Trophoblast cell (in vitro differentiated cells and primary cell): ENCODE results near the gene PPL.

ENCODE experiments used
- DNase-seq, 2 donors: peaks; one replicate each; pipeline ENCODE4 v3.0.0-alpha.2; 2016
- H2AFZ ChIP-seq: 2 replicates; pipeline ENCODE4 v1.6.1; 2013; ENCODE audit warnings: low read length, moderate library complexity, mild to moderate bottlenecking; ENCODE audit not compliant: insufficient read depth, poor library complexity
- H2AK5ac ChIP-seq: 2 replicates; pipeline ENCODE4 v1.6.1; 2013; ENCODE audit warnings: mild to moderate bottlenecking, low read length
- H2BK120ac ChIP-seq: 2 replicates; pipeline ENCODE4 v1.6.1; 2013; ENCODE audit warnings: low read length, mild to moderate bottlenecking, moderate library complexity; ENCODE audit not compliant: insufficient read depth, poor library complexity
- H2BK12ac ChIP-seq: 2 replicates; pipeline ENCODE4 v1.6.1; 2013; ENCODE audit warnings: mild to moderate bottlenecking, low read length, moderate library complexity
- H2BK5ac ChIP-seq: 2 replicates; pipeline ENCODE4 v1.6.1; 2013; ENCODE audit warnings: low read length, low read depth, moderate library complexity, mild to moderate bottlenecking; ENCODE audit not compliant: poor library complexity
- H3K14ac ChIP-seq: 2 replicates; pipeline ENCODE4 v1.6.1; 2013; ENCODE audit warnings: mild to moderate bottlenecking, low read length
- H3K18ac ChIP-seq: 2 replicates; pipeline ENCODE4 v1.6.1; 2013; ENCODE audit warnings: mild to moderate bottlenecking, low read length
- H3K23ac ChIP-seq: 2 replicates; pipeline ENCODE4 v1.6.1; 2013; ENCODE audit warnings: low read length
- H3K27ac ChIP-seq: 2 replicates; pipeline ENCODE4 v1.5.1; 2013; ENCODE audit warnings: low read depth, mild to moderate bottlenecking, inconsistent platforms, low read length, moderate library complexity
- H3K27me3 ChIP-seq: 2 replicates; pipeline ENCODE4 v1.6.1; 2013; ENCODE audit warnings: inconsistent platforms, mild to moderate bottlenecking, low read length, moderate library complexity; ENCODE audit not compliant: insufficient read depth
- H3K36me3 ChIP-seq, 2 experiments: 1 replicate in 1 of 2; 2 replicates in 1 of 2; pipeline ENCODE4 v1.6.1; 2013; ENCODE audit warnings: low read length in 2 of 2, mild to moderate bottlenecking in 2 of 2, moderate library complexity in 1 of 2; ENCODE audit not compliant: insufficient read depth in 2 of 2, control insufficient read depth in 1 of 2
- H3K4ac ChIP-seq: 2 replicates; pipeline ENCODE4 v1.6.1; 2013; ENCODE audit warnings: low read depth, mild to moderate bottlenecking, low read length, moderate library complexity
- H3K4me1 ChIP-seq, 2 experiments: 1 replicate in 1 of 2; 2 replicates in 1 of 2; pipeline ENCODE4 v1.6.1; 2013; ENCODE audit warnings: low read length in 2 of 2, mild to moderate bottlenecking in 2 of 2, moderate library complexity in 1 of 2; ENCODE audit not compliant: insufficient read depth in 2 of 2, control insufficient read depth in 1 of 2
- H3K4me2 ChIP-seq: 2 replicates; pipeline ENCODE4 v1.6.1; 2013; ENCODE audit warnings: inconsistent platforms, mild to moderate bottlenecking, low read length, moderate library complexity
- H3K4me3 ChIP-seq: 2 replicates; pipeline ENCODE4 v1.5.1; 2013; ENCODE audit warnings: mild to moderate bottlenecking, low read depth, low read length, inconsistent platforms
- H3K79me1 ChIP-seq: one replicate; pipeline ENCODE4 v1.6.1; 2013; ENCODE audit warnings: low read length
- H3K79me2 ChIP-seq: 2 replicates; pipeline ENCODE4 v1.6.1; 2013; ENCODE audit warnings: low read length, mild to moderate bottlenecking; ENCODE audit not compliant: control insufficient read depth, insufficient read depth, poor library complexity
- H3K9ac ChIP-seq: 2 replicates; pipeline ENCODE4 v1.6.1; 2013; ENCODE audit warnings: mild to moderate bottlenecking, low read length
- H3K9me3 ChIP-seq: 2 replicates; pipeline ENCODE4 v1.6.1; 2013; ENCODE audit warnings: low read depth, mild to moderate bottlenecking, control low read depth, inconsistent platforms, low read length; ENCODE audit not compliant: insufficient read depth
- H4K12ac ChIP-seq: 2 replicates; pipeline ENCODE4 v1.6.1; 2013; ENCODE audit warnings: low read depth, mild to moderate bottlenecking, low read length, moderate library complexity
- H4K8ac ChIP-seq: 2 replicates; pipeline ENCODE4 v1.6.1; 2013; ENCODE audit warnings: low read depth, mild to moderate bottlenecking, low read length, moderate library complexity
- H4K91ac ChIP-seq: one replicate; pipeline ENCODE4 v1.6.1; 2013; ENCODE audit warnings: low read depth, mild to moderate bottlenecking, low read length, moderate library complexity
- WGBS: extraction: QIAGEN DNeasy Blood & Tissue Kit; methylation state at CpG from one replicate; pipeline ENCODE4 v1.1.7; 2013; ENCODE audit warnings: missing lambda C conversion rate; ENCODE audit not compliant: insufficient read length, insufficient coverage; ENCODE audit errors: extremely low coverage; 5-methylcytosine and 5-hydroxymethylcytosine counted together

Gene PPL

GRCh38 chr16:4886151-4886550, 50.8 kb downstream of the PPL start:
- Histone ChIP-seq H2BK12ac (no peak overlapping the region), H3K4me3 (no peak overlapping the region), H3K14ac (no peak overlapping the region), H2BK5ac (no peak overlapping the region), H3K27ac (no peak overlapping the region), H3K9ac (no peak overlapping the region), H2BK120ac (no peak overlapping the region), H3K36me3 (peaks cover 67 to 80% of the 10 kb centered on the region in 2 experiments), H3K4me2 (no peak overlapping the region), H3K4me1 (no peaks in the 10 kb centered on the region), H3K18ac (no peak overlapping the region), H2AK5ac (no peak overlapping the region), H4K8ac (no peak overlapping the region), H3K9me3 (peaks cover 4% of the 10 kb centered on the region), H3K4ac (no peak overlapping the region), H4K91ac (no peak overlapping the region), H3K27me3 (no peaks in the 10 kb centered on the region), H4K12ac (no peak overlapping the region), H3K79me1 (no peaks in the 10 kb centered on the region), H3K23ac (no peak overlapping the region), H3K79me2 (no peaks in the 10 kb centered on the region), H2AFZ (no peak overlapping the region)
- DNase-seq = peak in 1 of 2 donors; percentile 33
- no CpG with 5 or more reads among the region's 5 CpGs for WGBS

GRCh38 chr16:4884972-4885874, 51.7 kb downstream of the PPL start:
- no peak overlapping the region for H3K14ac ChIP-seq
- no peak overlapping the region for H3K18ac ChIP-seq
- H3K4me3 ChIP-seq = no peak overlapping the region
- peaks cover 69 to 85% of the 10 kb centered on the region in 2 experiments for H3K36me3 ChIP-seq
- no peak overlapping the region for H2AFZ ChIP-seq
- no peak overlapping the region for H3K23ac ChIP-seq
- no peak overlapping the region for H3K9ac ChIP-seq
- H3K79me2 ChIP-seq = no peaks in the 10 kb centered on the region
- H2BK5ac ChIP-seq = no peak overlapping the region
- WGBS = no CpG with 5 or more reads among the region's 45 CpGs
- no peaks in the 10 kb centered on the region for H3K27me3 ChIP-seq
- H2BK12ac ChIP-seq = no peak overlapping the region
- DNase-seq = no peak
- H3K27ac ChIP-seq = no peak overlapping the region
- H3K4me2 ChIP-seq = no peak overlapping the region
- H3K79me1 ChIP-seq = no peaks in the 10 kb centered on the region
- no peak overlapping the region for H4K8ac ChIP-seq
- H4K91ac ChIP-seq = no peak overlapping the region
- H4K12ac ChIP-seq = no peak overlapping the region
- H2BK120ac ChIP-seq = no peak overlapping the region
- H3K4me1 ChIP-seq = no peaks in the 10 kb centered on the region
- peaks cover 4% of the 10 kb centered on the region for H3K9me3 ChIP-seq
- H2AK5ac ChIP-seq = no peak overlapping the region
- H3K4ac ChIP-seq = no peak overlapping the region

DNA sequence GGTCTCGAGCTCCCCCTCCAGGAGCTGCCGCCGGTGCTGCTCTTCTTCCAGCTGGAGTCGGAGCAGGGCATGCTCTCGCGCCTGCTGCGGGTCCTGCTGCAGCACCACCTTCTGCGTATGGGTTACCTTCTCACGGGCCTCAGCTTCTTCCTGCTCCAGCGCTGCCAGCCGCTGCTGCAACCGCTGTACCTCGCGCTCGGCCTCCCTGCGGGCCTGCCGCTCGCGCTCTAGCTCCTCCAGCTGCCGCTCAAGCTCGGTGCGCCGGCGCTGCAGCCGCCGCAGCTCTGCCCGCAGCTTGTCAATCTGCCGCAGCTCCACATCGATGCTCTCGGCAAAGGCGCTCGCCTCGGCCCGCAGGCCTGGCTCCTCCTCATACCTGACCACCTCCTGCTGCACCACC, 52.7 kb downstream of the PPL start:
- peaks cover 3% of the 10 kb centered on the region for H3K9me3 ChIP-seq
- peaks cover 71 to 85% of the 10 kb centered on the region in 2 experiments for H3K36me3 ChIP-seq
- no peak overlapping the region for H3K27ac ChIP-seq
- H4K8ac ChIP-seq = no peak overlapping the region
- no peaks in the 10 kb centered on the region for H3K79me1 ChIP-seq
- no peaks in the 10 kb centered on the region for H3K4me1 ChIP-seq
- no peak overlapping the region for H3K4me3 ChIP-seq
- H3K9ac ChIP-seq = no peak overlapping the region
- no peak overlapping the region for H2AK5ac ChIP-seq
- H3K23ac ChIP-seq = no peak overlapping the region
- WGBS = no CpG with 5 or more reads among the region's 34 CpGs
- no peak overlapping the region for H2BK5ac ChIP-seq
- H3K14ac ChIP-seq = no peak overlapping the region
- no peak overlapping the region for H4K12ac ChIP-seq
- H3K4me2 ChIP-seq = no peak overlapping the region
- no peak overlapping the region for H2BK120ac ChIP-seq
- no peaks in the 10 kb centered on the region for H3K79me2 ChIP-seq
- no peaks in the 10 kb centered on the region for H3K27me3 ChIP-seq
- H2BK12ac ChIP-seq = no peak overlapping the region
- no peak for DNase-seq
- no peak overlapping the region for H2AFZ ChIP-seq
- H3K4ac ChIP-seq = no peak overlapping the region
- no peak overlapping the region for H4K91ac ChIP-seq
- H3K18ac ChIP-seq = no peak overlapping the region

DNA sequence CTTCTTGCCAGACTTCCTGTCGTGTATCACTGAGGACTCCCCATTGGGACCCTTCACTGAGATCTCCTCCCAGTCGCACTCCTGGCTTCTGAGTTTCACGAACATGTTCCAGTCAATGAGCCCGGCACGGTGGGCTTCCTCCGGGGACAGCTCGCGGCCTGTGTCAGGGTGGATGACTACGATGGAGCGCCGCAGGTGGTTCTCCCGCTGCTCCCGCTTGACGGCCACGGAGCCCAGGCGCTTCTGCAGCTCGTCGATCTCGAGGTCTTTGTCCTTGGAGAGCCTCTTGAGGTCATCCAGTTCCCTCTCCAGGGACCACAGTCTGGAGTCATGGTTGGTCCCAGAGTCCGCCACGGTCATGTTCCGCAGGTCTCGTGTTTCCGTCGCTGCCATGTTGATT, 53.4 kb downstream of the PPL start:
- Histone ChIP-seq H3K4me2 (no peak overlapping the region), H3K79me2 (no peaks in the 10 kb centered on the region), H2BK5ac (no peak overlapping the region), H3K27ac (no peak overlapping the region), H2BK120ac (no peak overlapping the region), H3K4ac (no peak overlapping the region), H3K4me3 (no peak overlapping the region), H4K91ac (no peak overlapping the region), H2AK5ac (no peak overlapping the region), H3K4me1 (no peaks in the 10 kb centered on the region), H3K27me3 (no peaks in the 10 kb centered on the region), H4K12ac (no peak overlapping the region), H2AFZ (no peak overlapping the region), H3K23ac (no peak overlapping the region), H3K79me1 (no peaks in the 10 kb centered on the region), H3K18ac (no peak overlapping the region), H2BK12ac (no peak overlapping the region), H3K36me3 (peaks cover 71 to 87% of the 10 kb centered on the region in 2 experiments), H3K9ac (no peak overlapping the region), H3K9me3 (peaks cover 3% of the 10 kb centered on the region), H4K8ac (no peak overlapping the region), H3K14ac (no peak overlapping the region)
- whole genome bisulfite sequencing = no CpG with 5 or more reads among the region's 25 CpGs
- DNase-seq = no peak
